Measurements from ENCODE around the gene TARBP1.
"Not testable (repeated sequence)": the region's sequence is repeated elsewhere in the genome, so short reads cannot be mapped to it uniquely, and the experiment has no call there.

The TARBP1 gene

DNA sequence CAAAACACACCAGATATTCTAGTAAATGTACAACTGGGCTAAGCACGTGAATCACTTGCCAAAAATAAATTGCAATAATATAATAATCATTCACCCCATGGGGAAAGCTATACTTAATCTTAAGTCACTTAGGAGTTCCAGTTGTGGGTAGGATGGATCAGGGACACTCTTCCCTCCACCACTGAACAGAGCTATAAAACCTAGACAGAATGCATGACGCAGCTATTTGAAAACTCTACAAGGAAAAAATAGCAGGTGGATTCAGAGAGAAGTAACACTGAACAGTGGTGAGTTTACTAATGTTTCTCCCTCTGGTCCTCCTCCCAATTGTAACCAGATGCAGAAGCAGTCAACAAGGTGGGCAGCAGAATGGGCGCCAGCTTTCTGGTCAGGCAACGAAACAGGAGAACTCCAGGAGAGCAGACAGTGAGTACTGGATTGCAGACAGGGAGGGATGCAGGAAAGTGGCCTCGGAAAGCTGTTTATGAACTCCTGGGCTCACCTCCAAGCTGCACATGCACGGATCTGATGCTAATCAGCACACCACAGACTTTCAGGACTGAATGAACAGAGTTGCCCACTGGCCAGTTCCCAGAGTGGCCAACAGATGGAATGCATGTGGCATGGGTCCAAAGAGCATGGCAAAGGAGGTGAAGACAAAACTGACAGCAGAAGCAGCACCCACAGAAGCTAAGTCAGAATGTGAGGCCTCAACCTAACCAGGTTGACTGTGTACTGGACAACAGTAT lies 41.4 kb downstream of the TARBP1 start:
- DNase-seq (ENCODE audit: insufficient read length, low spot score) (no peak), FAIRE-seq (no peak)

DNA sequence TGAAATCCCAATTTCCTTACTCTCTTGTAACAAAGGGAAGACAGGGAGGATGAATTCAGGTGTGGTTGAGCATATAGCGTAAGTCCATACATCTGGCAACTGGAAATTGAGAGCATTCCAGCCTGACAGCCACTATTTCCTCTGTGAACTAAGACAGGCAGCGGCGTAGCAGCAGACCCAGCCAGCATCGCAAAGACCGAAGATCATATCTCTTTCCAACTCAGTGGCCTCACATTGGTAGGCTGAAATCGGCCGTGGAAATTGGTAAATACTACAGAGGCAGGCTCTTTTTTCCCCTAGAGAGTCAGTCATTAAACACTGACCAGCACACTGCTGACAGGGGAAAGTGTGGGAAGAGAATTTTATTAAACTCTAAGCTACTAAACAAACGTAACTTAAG lies 43.4 kb downstream of the TARBP1 start:
- FAIRE-seq (no peak), DNase-seq (ENCODE audit: insufficient read length, low spot score) (no peak)

DNA sequence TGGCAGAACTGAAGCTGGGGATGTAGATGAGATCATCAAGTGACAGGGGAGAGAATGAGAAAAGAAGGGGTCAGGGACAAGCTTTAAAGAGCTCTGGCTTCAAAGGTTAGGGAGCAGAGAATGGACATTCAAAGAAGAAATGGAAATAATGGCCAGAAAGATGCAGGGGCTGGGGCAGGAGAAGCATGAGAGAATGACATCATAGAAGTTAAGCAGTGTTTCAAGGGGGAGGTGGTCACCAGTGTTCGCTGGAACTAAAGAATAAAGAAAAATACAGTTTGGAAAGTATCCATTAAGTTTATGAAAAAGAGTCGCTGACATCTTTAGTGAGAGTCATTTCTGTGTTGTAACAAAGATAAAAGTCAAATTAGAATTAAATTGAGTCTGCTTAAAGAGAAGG lies 44.3 kb downstream of the TARBP1 start:
- no peak for FAIRE-seq
- DNase-seq (ENCODE audit: insufficient read length, low spot score) = no peak

GRCh38 chr1:234433563-234434285 lies 45.3 kb downstream of the TARBP1 start:
- no peak for DNase-seq (ENCODE audit: insufficient read length, low spot score)
- FAIRE-seq = no peak

DNA sequence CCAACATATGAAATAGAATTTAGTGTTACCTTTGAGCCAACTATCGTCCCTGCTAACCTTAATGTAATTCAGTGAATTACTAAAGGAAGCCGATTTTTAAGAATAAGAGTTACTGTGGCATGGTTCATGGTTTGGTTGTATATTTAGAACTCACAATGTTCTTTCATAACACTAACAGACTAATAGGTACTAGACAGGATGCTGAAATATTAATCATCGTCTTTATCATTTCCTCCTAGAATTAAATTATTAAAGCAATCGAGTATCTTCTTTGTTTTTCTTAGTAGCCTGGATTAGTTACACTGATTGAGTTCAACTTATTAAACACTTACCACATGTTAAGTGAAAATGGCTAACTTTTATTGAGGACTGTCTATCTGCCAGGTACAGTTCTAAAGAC lies 47.7 kb downstream of the TARBP1 start:
- DNase-seq (ENCODE audit: insufficient read length, low spot score) = no peak
- FAIRE-seq = no peak

DNA sequence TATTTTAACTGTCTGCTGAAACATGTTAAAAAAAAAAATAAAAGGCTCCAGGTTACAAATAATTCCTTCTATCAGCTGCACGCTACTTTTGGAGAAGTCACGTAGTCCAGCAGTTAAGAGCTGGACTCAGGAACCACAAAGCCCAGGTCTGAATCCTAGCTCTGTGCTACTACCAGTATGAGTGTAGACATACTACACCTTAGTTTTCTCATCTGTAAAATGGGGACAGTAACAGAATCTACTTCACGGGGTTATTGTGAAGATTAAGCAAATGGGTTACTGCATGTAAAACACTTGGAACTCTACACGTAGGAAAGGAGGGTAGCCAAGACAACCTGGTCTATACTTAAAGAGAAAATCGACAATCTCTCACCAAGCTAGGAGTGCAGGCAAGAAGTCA lies 48.3 kb downstream of the TARBP1 start:
- no peak for FAIRE-seq

GRCh38 chr1:234429434-234429806 lies 49.6 kb downstream of the TARBP1 start:
- DNase-seq (ENCODE audit: insufficient read length, low spot score) = no peak
- no peak for FAIRE-seq

More for the DNA sequence above, 48.3 kb downstream of the TARBP1 start:
- no peak for DNase-seq (ENCODE audit: insufficient read length, low spot score)

GRCh38 chr1:234427950-234428646 lies 50.9 kb downstream of the TARBP1 start:
- FAIRE-seq (no peak), DNase-seq (ENCODE audit: insufficient read length, low spot score) (no peak)

DNA sequence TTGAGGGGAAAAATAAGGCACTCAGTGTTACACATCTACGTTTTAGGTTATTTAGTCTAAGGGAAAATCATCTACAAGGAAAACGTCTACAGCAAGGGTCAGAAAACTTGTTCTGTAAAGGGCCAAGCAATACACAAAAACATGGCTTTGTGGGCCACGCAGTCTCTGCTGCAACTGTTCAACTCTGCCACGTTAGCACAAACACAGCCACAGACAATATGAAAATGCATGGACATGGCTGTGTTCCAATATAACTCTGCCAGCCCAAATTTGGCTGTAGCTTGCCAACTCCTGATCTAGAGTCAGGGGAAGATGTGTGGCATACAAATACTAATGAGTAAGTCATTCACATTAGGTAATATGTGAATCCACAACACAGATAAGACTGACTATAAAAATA lies 65.0 kb downstream of the TARBP1 start:
- FAIRE-seq (no peak), DNase-seq (ENCODE audit: insufficient read length, low spot score) (no peak)

DNA sequence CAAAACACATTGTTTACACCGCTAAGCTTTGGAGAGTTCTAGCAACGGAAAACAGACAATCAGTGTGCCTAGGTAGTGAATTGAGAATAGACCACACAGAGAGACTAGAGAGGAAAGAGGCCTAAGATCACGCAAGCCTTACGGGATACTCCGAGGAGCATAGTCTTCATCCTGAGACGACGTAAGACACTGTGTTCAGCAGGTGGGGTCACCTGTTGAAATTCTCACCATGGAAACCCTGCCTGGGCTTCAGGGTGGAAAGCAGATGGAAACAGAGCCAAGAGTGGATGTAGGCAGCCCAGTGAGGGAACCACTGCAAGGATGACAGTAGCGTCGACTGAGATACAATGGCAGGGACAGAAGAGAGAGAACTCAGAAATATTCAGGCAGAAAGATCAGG lies 65.5 kb downstream of the TARBP1 start:
- DNase-seq (ENCODE audit: insufficient read length, low spot score) (no peak), FAIRE-seq (no peak)

DNA sequence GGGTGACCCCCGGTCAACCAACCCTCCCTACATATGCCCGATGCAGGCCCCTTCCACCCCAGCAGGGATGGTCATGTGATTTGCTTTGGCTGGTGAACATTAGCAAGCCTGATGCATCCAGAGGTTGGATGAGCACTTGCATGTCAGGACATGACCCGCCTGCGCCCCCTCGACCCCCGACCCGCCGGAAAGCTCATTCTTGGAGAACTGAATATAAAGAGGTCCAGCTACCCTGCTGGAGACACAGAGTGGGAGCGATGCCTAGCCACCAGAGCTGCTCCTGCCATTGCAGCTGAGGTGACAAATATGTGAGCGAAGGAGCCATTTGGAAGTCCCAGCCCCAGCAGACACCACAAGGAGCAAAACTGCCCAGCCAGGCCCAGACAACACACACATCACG lies 66.1 kb downstream of the TARBP1 start:
- FAIRE-seq (no peak), DNase-seq (ENCODE audit: insufficient read length, low spot score) (no peak)

GRCh38 chr1:234409328-234409727 lies 69.7 kb downstream of the TARBP1 start:
- DNase-seq (ENCODE audit: insufficient read length, low spot score) = no peak
- no peak for FAIRE-seq

DNA sequence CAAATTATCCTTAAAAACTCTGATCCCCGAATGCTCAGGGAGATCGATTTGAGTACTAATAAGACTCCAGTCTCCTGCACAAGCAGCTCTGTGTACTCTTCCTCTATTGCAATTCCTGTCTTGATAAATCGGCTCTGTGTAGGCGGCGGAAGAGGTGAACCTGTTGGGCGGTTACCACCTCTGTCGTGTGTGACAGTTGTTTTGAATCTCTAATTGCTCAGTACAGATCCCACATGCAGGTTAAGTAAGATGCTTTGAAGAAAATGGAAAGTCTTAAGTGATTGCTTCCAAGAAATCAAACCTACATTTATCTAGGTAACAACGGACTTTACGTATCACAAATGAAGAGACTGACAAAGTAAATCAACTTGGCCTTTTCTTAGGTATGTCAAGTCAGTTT lies 70.2 kb downstream of the TARBP1 start:
- FAIRE-seq (no peak), DNase-seq (ENCODE audit: insufficient read length, low spot score) (no peak)

- DNase-seq (ENCODE audit: insufficient read length, low spot score) = no peak
- no peak for FAIRE-seq
These were observed 72.1 kb downstream of the TARBP1 start for GRCh38 chr1:234406871-234407270.

- FAIRE-seq (no peak), DNase-seq (ENCODE audit: insufficient read length, low spot score) (no peak)
These were observed 73.3 kb downstream of the TARBP1 start for GRCh38 chr1:234405676-234406075.

GRCh38 chr1:234402939-234403338 lies 76.0 kb downstream of the TARBP1 start:
- DNase-seq (ENCODE audit: insufficient read length, low spot score) (no peak), FAIRE-seq (no peak)

DNA sequence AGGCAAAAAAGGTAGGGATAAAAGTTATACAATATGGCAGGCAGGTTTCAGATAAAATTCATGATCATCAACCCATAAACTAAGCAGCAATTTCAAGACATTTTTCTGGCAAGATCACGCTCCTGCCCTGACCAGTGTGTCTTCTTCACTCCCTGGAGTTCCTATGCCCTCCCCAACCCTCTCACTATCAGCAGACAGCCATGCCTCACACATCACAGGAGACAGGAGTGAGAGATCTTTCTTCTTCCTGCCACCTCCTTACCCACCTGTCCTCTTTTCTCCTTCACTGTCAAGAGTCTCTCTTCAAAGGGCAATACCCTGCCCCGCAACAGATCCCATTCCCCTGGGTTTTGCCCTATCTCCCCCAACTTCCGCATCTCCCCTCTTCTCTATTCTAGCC lies 77.3 kb downstream of the TARBP1 start:
- DNase-seq (ENCODE audit: insufficient read length, low spot score) (no peak), FAIRE-seq (no peak)

GRCh38 chr1:234400773-234401172 lies 78.2 kb downstream of the TARBP1 start:
- DNase-seq (ENCODE audit: insufficient read length, low spot score) = no peak
- no peak for FAIRE-seq

GRCh38 chr1:234399515-234399914 lies 79.5 kb downstream of the TARBP1 start:
- FAIRE-seq; DNase-seq (ENCODE audit: insufficient read length, low spot score): not testable (repeated sequence)

GRCh38 chr1:234398849-234399381 lies 80.1 kb downstream of the TARBP1 start:
- DNase-seq (ENCODE audit: insufficient read length, low spot score) (no peak), FAIRE-seq (no peak)

DNA sequence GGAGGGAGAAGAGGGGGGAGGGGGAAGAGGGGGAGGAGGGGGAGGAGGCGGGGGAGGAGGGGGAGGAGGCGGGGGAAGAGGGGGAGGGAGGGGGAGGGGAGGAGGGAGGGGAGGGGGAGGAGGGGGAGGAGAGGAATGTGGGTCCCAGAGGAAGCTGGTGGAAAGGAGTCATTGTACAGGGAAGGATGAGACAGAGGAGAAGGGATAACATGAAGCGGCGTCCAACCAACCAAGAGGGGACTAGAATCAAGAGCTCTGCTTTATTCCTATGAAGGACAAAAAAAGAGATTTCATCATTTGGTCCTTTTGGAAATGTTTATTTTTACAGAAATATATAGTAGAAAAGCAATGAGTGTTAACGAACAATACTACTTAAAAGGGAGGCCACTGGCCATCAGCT lies 81.2 kb downstream of the TARBP1 start:
- FAIRE-seq (no peak), DNase-seq (ENCODE audit: insufficient read length, low spot score) (no peak)

DNA sequence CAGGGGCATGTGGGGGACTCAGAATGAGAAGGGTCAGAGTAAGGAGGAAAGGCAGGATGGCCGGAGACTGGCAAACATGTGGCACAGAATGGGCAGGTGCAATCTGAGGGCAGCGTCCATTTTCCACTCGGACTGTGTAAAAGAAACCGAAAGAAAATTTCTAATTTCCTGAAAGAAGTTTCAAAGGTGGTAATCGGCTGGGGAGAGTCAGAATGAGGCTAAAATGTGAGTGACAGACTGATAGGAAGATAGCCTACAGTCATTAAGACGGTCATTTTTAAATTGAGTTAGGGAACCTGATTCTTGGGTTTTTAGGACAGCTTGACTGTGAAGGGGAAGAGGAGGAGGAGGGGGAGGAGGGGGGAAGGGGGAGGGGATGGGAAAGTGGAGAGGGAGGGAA lies 82.1 kb downstream of the TARBP1 start:
- FAIRE-seq = no peak

More for the DNA sequence above, 82.1 kb downstream of the TARBP1 start:
- DNase-seq (ENCODE audit: insufficient read length, low spot score) = no peak

Measured in HTR-8/SVneo (cell line).